HCT116 (cell line): ENCODE data around the gene ARHGEF10L.

Experiments used
- CTCF ChIP-seq, 3 experiments: fragments of 200-600 bp in 1 of 3; sonication (generic) in 1 of 3; IDR thresholded peaks in 2 of 3; conservative IDR thresholded peaks in 1 of 3; 2 replicates each; pipeline ENCODE4 v1.5.1; 2012 to 2017; ENCODE audit warnings: low read depth in 2 of 3, low read length in 2 of 3, antibody characterized with exemption in 1 of 3, borderline replicate concordance in 1 of 3, control low read depth in 1 of 3, mild to moderate bottlenecking in 1 of 3, mixed read lengths in 1 of 3, mixed run types in 1 of 3, moderate library complexity in 1 of 3; ENCODE audit not compliant: insufficient read depth in 1 of 3
- POLR2A ChIP-seq: IDR thresholded peaks from 2 replicates; pipeline ENCODE4 v1.7.0; 2011; ENCODE audit warnings: borderline replicate concordance; ENCODE audit not compliant: insufficient read depth, insufficient read length; ENCODE audit errors: extremely low read depth
- SRF ChIP-seq: IDR thresholded peaks from 2 replicates; pipeline ENCODE4 v1.6.1; 2012; ENCODE audit warnings: low read depth

DNA sequence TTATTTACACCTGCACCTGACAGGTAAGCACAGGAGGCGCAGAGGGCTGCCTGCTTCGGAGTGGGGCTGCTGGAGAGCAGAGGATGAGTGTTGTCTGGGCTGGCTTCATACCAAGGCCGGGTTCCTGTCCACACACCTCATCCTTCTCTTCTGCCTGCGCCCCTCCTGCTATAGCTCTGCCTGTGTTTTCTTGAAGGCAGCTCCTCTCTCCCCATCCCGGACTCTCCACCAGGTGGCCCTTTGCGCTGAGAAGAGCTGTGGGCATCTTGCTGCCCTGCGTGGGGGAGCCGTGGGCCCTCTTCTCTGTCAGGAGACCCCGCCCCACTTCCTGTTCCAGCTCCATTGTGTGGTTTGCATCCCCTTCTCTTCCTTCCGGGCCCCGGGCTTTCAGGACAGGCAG lies 35.0 kb downstream of the ARHGEF10L start:
- peak; percentile 21 to 58 (median 45); a peak in 5 of 6 replicates for TF ChIP-seq CTCF (IDR thresholded peaks at IDR 0.05 in 2 of 3, conservative IDR thresholded peaks at IDR 0.05 in 1 of 3; ENCODE audit: borderline replicate concordance in 1 of 3, insufficient read depth in 1 of 3, low read depth in 2 of 3, low read length in 2 of 3)
- no peak for TF ChIP-seq SRF
- no peak for TF ChIP-seq POLR2A
